Nephron (organoid): ENCODE data around the gene KRTAP10-4.

Source experiments
- H3K27ac Mint-ChIP-seq, 3 experiments: 2 replicates each; pipeline ENCODE4 v1.8.0; 2020; ENCODE audit warnings: mixed read lengths in 3 of 3, mild to moderate bottlenecking in 2 of 3, moderate library complexity in 1 of 3
- H3K27me3 Mint-ChIP-seq: 2 replicates; pipeline ENCODE4 v1.8.0; 2021; ENCODE audit warnings: low read depth, mild to moderate bottlenecking, moderate library complexity, mixed read lengths
- H3K36me3 Mint-ChIP-seq: 2 replicates; pipeline ENCODE4 v1.8.0; 2020; ENCODE audit warnings: low read depth, mixed read lengths
- H3K4me1 Mint-ChIP-seq: 2 replicates; pipeline ENCODE4 v1.8.0; 2020; ENCODE audit warnings: mixed read lengths
- H3K4me3 Mint-ChIP-seq, 3 experiments: 2 replicates each; pipeline ENCODE4 v1.8.0; 2020; ENCODE audit warnings: mild to moderate bottlenecking in 3 of 3, mixed read lengths in 3 of 3, moderate library complexity in 2 of 3
- H3K9me3 Mint-ChIP-seq: 2 replicates; pipeline ENCODE4 v1.8.0; 2020; ENCODE audit warnings: mixed read lengths
- TF ChIP-seq, protein P1 (sequence below), 3 experiments: fragments of 200-600 bp; sonication (generic); IDR thresholded peaks; one replicate each; pipeline ENCODE4 v1.5.0; 2021; ENCODE audit warnings: antibody characterized with exemption in 3 of 3; ENCODE audit not compliant: unreplicated experiment in 3 of 3

The KRTAP10-4 gene

GRCh38 chr21:44530903-44531605 lies 42.5 kb upstream of the KRTAP10-4 start:
- H3K4me1 Mint-ChIP-seq, result no peaks in the 10 kb centered on the region

GRCh38 chr21:44531606-44532564 lies 41.6 kb upstream of the KRTAP10-4 start:
- H3K4me3 Mint-ChIP-seq, result no peak overlapping the region

More at GRCh38 chr21:44530903-44531605, 42.5 kb upstream of the KRTAP10-4 start:
- no peak overlapping the region for H3K27ac Mint-ChIP-seq
- H3K4me3 Mint-ChIP-seq, result no peak overlapping the region
- H3K27me3 Mint-ChIP-seq, result peaks cover 16% of the 10 kb centered on the region
- TF ChIP-seq, protein P1, sequence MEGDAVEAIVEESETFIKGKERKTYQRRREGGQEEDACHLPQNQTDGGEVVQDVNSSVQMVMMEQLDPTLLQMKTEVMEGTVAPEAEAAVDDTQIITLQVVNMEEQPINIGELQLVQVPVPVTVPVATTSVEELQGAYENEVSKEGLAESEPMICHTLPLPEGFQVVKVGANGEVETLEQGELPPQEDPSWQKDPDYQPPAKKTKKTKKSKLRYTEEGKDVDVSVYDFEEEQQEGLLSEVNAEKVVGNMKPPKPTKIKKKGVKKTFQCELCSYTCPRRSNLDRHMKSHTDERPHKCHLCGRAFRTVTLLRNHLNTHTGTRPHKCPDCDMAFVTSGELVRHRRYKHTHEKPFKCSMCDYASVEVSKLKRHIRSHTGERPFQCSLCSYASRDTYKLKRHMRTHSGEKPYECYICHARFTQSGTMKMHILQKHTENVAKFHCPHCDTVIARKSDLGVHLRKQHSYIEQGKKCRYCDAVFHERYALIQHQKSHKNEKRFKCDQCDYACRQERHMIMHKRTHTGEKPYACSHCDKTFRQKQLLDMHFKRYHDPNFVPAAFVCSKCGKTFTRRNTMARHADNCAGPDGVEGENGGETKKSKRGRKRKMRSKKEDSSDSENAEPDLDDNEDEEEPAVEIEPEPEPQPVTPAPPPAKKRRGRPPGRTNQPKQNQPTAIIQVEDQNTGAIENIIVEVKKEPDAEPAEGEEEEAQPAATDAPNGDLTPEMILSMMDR (IDR thresholded peaks at IDR 0.05; ENCODE audit: unreplicated experiment in 3 of 3), result no peak
- no peaks in the 10 kb centered on the region for H3K9me3 Mint-ChIP-seq
- H3K36me3 Mint-ChIP-seq, result no peaks in the 10 kb centered on the region

DNA sequence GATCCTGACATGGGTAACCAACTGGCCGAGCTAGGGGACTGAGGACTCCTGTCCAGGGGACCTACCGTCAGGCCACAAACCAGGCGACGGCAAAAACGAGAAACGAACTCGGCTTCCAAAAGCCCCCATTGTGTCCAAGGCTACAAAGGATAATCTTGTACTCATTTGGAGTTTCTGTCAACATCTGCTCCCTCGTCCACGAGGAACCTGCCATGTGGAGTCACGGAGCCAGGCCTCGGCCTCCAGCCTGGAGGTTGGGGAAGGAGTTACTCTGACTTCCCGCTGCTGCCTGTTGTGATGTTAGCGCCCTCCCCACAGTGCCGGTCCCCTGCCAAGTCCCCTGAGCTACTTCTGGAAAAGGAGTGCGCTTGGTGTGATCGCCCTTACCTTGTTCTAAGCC lies 40.8 kb upstream of the KRTAP10-4 start:
- H3K4me1 Mint-ChIP-seq, result no peaks in the 10 kb centered on the region
- no peaks in the 10 kb centered on the region for H3K36me3 Mint-ChIP-seq
- peaks cover 16% of the 10 kb centered on the region for H3K27me3 Mint-ChIP-seq
- no peak overlapping the region for H3K27ac Mint-ChIP-seq
- TF ChIP-seq, protein P1 (IDR thresholded peaks at IDR 0.05; ENCODE audit: unreplicated experiment in 3 of 3), result no peak
- peaks cover 3% of the 10 kb centered on the region for H3K9me3 Mint-ChIP-seq
- no peak overlapping the region for H3K4me3 Mint-ChIP-seq

More at GRCh38 chr21:44531606-44532564, 41.6 kb upstream of the KRTAP10-4 start:
- H3K9me3 Mint-ChIP-seq, result no peaks in the 10 kb centered on the region
- H3K27me3 Mint-ChIP-seq, result peaks cover 16% of the 10 kb centered on the region
- H3K36me3 Mint-ChIP-seq, result no peaks in the 10 kb centered on the region
- H3K27ac Mint-ChIP-seq, result no peak overlapping the region
- TF ChIP-seq, protein P1 (IDR thresholded peaks at IDR 0.05; ENCODE audit: unreplicated experiment in 3 of 3), result no peak
- no peaks in the 10 kb centered on the region for H3K4me1 Mint-ChIP-seq

DNA sequence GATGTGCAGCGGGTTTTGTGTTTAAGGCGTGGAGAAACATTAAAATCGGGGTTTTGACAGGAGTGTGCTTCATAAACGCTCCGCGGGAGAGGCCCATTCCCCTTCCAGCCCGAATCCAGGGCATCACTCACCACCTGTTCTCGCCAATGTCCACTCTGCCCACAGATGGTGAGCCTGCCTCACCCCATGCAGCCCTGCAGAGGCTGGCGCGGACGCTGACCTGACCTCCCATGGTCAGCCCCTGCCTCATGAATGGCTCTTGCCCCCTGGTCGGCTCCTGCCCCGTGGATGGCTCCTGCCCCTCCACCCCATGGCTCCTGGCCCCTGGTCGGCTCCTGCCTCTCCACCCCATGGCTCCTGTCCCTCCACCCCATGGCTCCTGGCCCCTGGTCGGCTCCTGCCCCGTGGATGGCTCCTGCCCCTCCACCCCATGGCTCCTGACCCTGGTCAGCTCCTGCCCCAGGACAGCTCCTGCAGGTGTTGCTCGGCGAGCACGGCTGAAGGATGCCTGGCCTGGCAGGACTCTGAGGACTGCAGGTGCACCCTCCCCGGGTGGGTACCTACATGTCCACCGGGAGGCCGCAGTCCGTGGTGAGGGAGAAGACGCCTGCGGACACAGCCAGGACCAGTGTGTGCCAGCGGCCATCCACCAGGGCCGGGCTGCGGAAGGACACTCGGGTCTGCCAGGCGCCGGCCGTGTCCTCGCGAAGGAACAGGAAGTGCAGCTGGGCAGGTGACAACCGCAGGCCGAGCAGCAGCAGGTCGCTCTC lies 40.2 kb upstream of the KRTAP10-4 start:
- Mint-ChIP-seq H3K4me1 (no peaks in the 10 kb centered on the region), H3K27me3 (peaks cover 16% of the 10 kb centered on the region), H3K27ac (no peak overlapping the region), H3K4me3 (no peak overlapping the region), H3K36me3 (no peaks in the 10 kb centered on the region), H3K9me3 (peaks cover 3% of the 10 kb centered on the region)
- TF ChIP-seq, protein P1 (IDR thresholded peaks at IDR 0.05; ENCODE audit: unreplicated experiment in 3 of 3), result no peak

DNA sequence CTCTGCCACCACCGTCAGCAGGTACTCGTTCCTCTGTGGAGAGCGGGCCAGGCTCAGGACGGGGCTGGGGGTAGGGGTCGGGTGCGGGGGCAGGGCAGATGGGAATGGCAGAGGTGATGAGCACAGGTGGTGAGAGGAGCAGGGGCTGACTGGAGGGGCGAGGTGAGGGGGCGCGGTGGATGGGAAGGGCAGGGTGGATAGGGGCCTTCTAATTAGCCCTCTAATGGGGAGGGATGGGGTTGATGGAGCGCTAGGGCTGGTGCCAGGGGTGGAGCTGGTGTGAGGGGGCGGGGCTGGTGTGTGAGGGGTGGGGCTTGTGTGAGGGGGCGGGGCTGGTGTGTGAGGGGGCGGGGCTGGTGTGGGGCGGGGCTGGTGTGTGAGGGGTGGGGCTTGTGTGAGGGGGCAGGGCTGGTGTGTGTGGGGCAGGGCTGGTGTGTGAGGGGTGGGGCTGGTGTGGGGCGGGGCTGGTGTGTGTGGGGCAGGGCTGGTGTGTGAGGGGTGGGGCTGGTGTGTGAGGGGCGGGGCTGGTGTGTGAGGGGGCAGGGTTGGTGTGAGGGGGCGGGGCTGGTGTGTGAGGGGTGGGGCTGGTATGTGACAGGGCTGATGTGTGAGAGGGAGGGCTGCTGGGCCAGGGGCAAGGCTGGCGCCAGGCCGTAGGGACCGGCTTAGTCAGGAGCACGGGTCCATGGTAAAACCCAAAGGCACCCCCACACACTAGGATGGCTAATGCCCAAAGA lies 39.5 kb upstream of the KRTAP10-4 start:
- peaks cover 3% of the 10 kb centered on the region for H3K9me3 Mint-ChIP-seq
- peaks cover 16% of the 10 kb centered on the region for H3K27me3 Mint-ChIP-seq
- H3K4me1 Mint-ChIP-seq, result no peaks in the 10 kb centered on the region
- H3K36me3 Mint-ChIP-seq, result no peaks in the 10 kb centered on the region
- TF ChIP-seq, protein P1 (IDR thresholded peaks at IDR 0.05; ENCODE audit: unreplicated experiment in 3 of 3), result no peak
- H3K4me3 Mint-ChIP-seq, result no peak overlapping the region
- no peak overlapping the region for H3K27ac Mint-ChIP-seq
